ENCODE results near the gene DISP2.

DNA sequence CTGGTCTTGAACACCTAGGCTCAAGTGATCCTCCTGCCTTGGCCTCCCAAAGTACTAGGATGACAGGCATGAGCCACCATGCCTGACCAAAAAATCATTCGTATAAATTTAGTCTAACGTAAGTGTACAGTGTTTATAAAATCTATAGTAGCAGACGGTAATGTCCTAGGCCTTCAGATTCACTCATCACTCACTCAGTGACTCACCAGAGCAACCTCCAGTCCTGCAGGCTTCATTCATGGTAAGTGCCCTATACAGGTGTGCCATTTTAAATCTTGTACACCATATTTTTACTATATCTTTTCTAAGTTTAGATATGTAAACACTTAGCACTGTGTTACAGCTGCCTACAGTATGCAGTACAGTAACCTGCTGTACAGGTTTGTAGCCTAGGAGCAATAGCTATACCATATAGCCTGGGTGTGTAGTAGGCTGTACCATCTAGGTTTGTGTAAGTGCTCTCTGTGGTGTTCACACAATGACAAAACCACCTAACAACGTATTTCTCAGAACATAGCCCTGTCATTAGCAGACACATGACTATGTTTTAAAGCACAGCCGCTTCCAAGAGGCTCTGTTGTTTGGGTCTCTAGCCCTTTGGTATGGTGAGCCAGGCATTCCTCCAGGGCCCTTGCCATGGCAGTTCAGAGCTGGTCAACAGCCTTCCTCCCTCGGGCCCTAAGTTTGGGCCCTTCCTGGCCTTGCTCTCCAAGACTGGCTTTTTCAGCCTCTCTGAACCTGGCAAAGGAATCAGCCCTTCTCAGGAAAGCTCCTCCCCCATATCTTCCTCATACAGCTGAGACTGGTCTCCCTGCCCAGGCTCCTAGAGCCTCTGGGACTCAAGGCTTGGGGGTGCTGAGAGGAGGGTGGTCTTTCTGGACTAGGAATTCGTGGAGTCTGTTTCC lies 15.4 kb upstream of the DISP2 start:
- TF ChIP-seq POLR2AphosphoS5 (IDR thresholded peaks at IDR 0.05; ENCODE audit: insufficient read depth in 1 of 2, low read depth in 1 of 2): peak in 1 of 2 donors; percentile 7
- TF ChIP-seq, protein P1, sequence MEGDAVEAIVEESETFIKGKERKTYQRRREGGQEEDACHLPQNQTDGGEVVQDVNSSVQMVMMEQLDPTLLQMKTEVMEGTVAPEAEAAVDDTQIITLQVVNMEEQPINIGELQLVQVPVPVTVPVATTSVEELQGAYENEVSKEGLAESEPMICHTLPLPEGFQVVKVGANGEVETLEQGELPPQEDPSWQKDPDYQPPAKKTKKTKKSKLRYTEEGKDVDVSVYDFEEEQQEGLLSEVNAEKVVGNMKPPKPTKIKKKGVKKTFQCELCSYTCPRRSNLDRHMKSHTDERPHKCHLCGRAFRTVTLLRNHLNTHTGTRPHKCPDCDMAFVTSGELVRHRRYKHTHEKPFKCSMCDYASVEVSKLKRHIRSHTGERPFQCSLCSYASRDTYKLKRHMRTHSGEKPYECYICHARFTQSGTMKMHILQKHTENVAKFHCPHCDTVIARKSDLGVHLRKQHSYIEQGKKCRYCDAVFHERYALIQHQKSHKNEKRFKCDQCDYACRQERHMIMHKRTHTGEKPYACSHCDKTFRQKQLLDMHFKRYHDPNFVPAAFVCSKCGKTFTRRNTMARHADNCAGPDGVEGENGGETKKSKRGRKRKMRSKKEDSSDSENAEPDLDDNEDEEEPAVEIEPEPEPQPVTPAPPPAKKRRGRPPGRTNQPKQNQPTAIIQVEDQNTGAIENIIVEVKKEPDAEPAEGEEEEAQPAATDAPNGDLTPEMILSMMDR (IDR thresholded peaks at IDR 0.05): no peak
